DMS 273 (cell line): ENCODE measurements around the gene SCRT2.
"Not testable (repeated sequence)": the region's sequence is repeated elsewhere in the genome, so short reads cannot be mapped to it uniquely, and the experiment has no call there.

Source experiments
- DNase-seq: peaks from one replicate; lab custom pipeline; 2025; ENCODE audit not compliant: unreplicated experiment; lab: John Stamatoyannopoulos, UW

The SCRT2 gene

GRCh38 chr20:653590-654416 is 21.8 kb downstream of the SCRT2 start:
- no peak for DNase-seq

GRCh38 chr20:653110-653589 is 22.5 kb downstream of the SCRT2 start, which contains the start of gene SRXN1:
SRXN1 (minus strand) TSS chr20:653200; CDS start chr20:653185, 15 bp downstream.
- DNase-seq: peak; percentile 93

- DNase-seq: peak; percentile 72
These were observed 22.9 kb downstream of the SCRT2 start for GRCh38 chr20:652615-653109.

GRCh38 chr20:651713-652614 is 23.6 kb downstream of the SCRT2 start:
- DNase-seq: no peak

GRCh38 chr20:650954-651353 is 24.6 kb downstream of the SCRT2 start:
- DNase-seq: no peak

- no peak for DNase-seq
These were observed 25.3 kb downstream of the SCRT2 start for GRCh38 chr20:650281-650680.

GRCh38 chr20:647479-648019 is 28.1 kb downstream of the SCRT2 start:
- DNase-seq: no peak

- DNase-seq: no peak
These were observed 28.8 kb downstream of the SCRT2 start for GRCh38 chr20:646868-647233.

GRCh38 chr20:646107-646867 is 29.3 kb downstream of the SCRT2 start:
- peak; percentile 38 for DNase-seq

GRCh38 chr20:645318-646106 is 30.1 kb downstream of the SCRT2 start:
- DNase-seq: peak; percentile 89

GRCh38 chr20:644692-645317 is 30.8 kb downstream of the SCRT2 start:
- DNase-seq: no peak

GRCh38 chr20:642398-643174 is 33.0 kb downstream of the SCRT2 start:
- DNase-seq: no peak

- DNase-seq: not testable (repeated sequence)
These were observed 33.6 kb downstream of the SCRT2 start for GRCh38 chr20:642013-642397.

GRCh38 chr20:641516-641875 is 34.1 kb downstream of the SCRT2 start:
- DNase-seq: no peak

- DNase-seq: no peak
These were observed 34.7 kb downstream of the SCRT2 start for GRCh38 chr20:640674-641515.

GRCh38 chr20:638579-638978 is 37.0 kb downstream of the SCRT2 start:
- no peak for DNase-seq

- DNase-seq: no peak
These were observed 38.0 kb downstream of the SCRT2 start for GRCh38 chr20:637559-637958.

GRCh38 chr20:635893-636338 is 39.7 kb downstream of the SCRT2 start:
- DNase-seq: peak; percentile 41
